ENCODE measurements around the gene FKBP1A. TPM values are rescaled to one million over a fixed set of nuclear protein-coding genes. Genes with fewer than 3 reads are reported as not detected.

The FKBP1A gene
- total RNA-seq, 1 donor from 2014 or later: 952 TPM

- Mint-ChIP-seq H3K27me3 (ENCODE audit: unreplicated experiment) (peaks cover 5% of the 10 kb centered on the region), H3K36me3 (ENCODE audit: low read depth, unreplicated experiment) (peaks cover 29% of the 10 kb centered on the region), H3K4me1 (ENCODE audit: unreplicated experiment) (peaks cover 61% of the 10 kb centered on the region), H3K27ac (ENCODE audit: unreplicated experiment) (no peak overlapping the region), H3K4me3 (ENCODE audit: unreplicated experiment) (peak overlapping the region; percentile 14), H3K9me3 (ENCODE audit: unreplicated experiment) (no peaks in the 10 kb centered on the region)
- no peak for TF ChIP-seq CTCF (IDR thresholded peaks at IDR 0.05; ENCODE audit: unreplicated experiment)
- DNase-seq (ENCODE audit: low spot score): no peak
Measured at GRCh38 chr20:1397710-1398109, 4.9 kb upstream of the FKBP1A start.

- Mint-ChIP-seq H3K4me3 (ENCODE audit: unreplicated experiment) (peak overlapping the region; percentile 83), H3K4me1 (ENCODE audit: unreplicated experiment) (peaks cover 65% of the 10 kb centered on the region), H3K9me3 (ENCODE audit: unreplicated experiment) (no peaks in the 10 kb centered on the region), H3K27me3 (ENCODE audit: unreplicated experiment) (peaks cover 8% of the 10 kb centered on the region), H3K36me3 (ENCODE audit: low read depth, unreplicated experiment) (peaks cover 26% of the 10 kb centered on the region), H3K27ac (ENCODE audit: unreplicated experiment) (peak overlapping the region; percentile 98)
- no peak for DNase-seq (ENCODE audit: low spot score)
- no peak for TF ChIP-seq CTCF (IDR thresholded peaks at IDR 0.05; ENCODE audit: unreplicated experiment)
Measured at GRCh38 chr20:1396702-1397101, 3.8 kb upstream of the FKBP1A start.

- peaks cover 10% of the 10 kb centered on the region for H3K27me3 Mint-ChIP-seq (ENCODE audit: unreplicated experiment)
- peaks cover 66% of the 10 kb centered on the region for H3K4me1 Mint-ChIP-seq (ENCODE audit: unreplicated experiment)
- H3K9me3 Mint-ChIP-seq (ENCODE audit: unreplicated experiment): no peaks in the 10 kb centered on the region
- DNase-seq (ENCODE audit: low spot score): no peak
- H3K4me3 Mint-ChIP-seq (ENCODE audit: unreplicated experiment): peak overlapping the region; percentile 83
- H3K36me3 Mint-ChIP-seq (ENCODE audit: low read depth, unreplicated experiment): peaks cover 26% of the 10 kb centered on the region
- no peak for TF ChIP-seq CTCF (IDR thresholded peaks at IDR 0.05; ENCODE audit: unreplicated experiment)
- peak overlapping the region; percentile 98 for H3K27ac Mint-ChIP-seq (ENCODE audit: unreplicated experiment)
Measured at GRCh38 chr20:1396264-1396663, 3.4 kb upstream of the FKBP1A start.

GRCh38 chr20:1394686-1395085, 1.8 kb upstream of the FKBP1A start:
- Mint-ChIP-seq H3K27me3 (ENCODE audit: unreplicated experiment) (peaks cover 11% of the 10 kb centered on the region), H3K4me1 (ENCODE audit: unreplicated experiment) (peaks cover 72% of the 10 kb centered on the region), H3K36me3 (ENCODE audit: low read depth, unreplicated experiment) (peaks cover 27% of the 10 kb centered on the region), H3K27ac (ENCODE audit: unreplicated experiment) (peak overlapping the region; percentile 98), H3K4me3 (ENCODE audit: unreplicated experiment) (peak overlapping the region; percentile 62), H3K9me3 (ENCODE audit: unreplicated experiment) (no peaks in the 10 kb centered on the region)
- no peak for TF ChIP-seq CTCF (IDR thresholded peaks at IDR 0.05; ENCODE audit: unreplicated experiment)
- DNase-seq (ENCODE audit: low spot score): no peak

GRCh38 chr20:1393507-1393882, 641 bp upstream of the FKBP1A start:
- H3K4me3 Mint-ChIP-seq (ENCODE audit: unreplicated experiment): peak overlapping the region; percentile 92
- H3K27ac Mint-ChIP-seq (ENCODE audit: unreplicated experiment): peak overlapping the region; percentile 99
- H3K36me3 Mint-ChIP-seq (ENCODE audit: low read depth, unreplicated experiment): peaks cover 35% of the 10 kb centered on the region
- no peak for TF ChIP-seq CTCF (IDR thresholded peaks at IDR 0.05; ENCODE audit: unreplicated experiment)
- no peaks in the 10 kb centered on the region for H3K9me3 Mint-ChIP-seq (ENCODE audit: unreplicated experiment)
- DNase-seq (ENCODE audit: low spot score): no peak
- peaks cover 81% of the 10 kb centered on the region for H3K4me1 Mint-ChIP-seq (ENCODE audit: unreplicated experiment)
- peaks cover 17% of the 10 kb centered on the region for H3K27me3 Mint-ChIP-seq (ENCODE audit: unreplicated experiment)
